ENCODE data around the gene CERS5.

The CERS5 gene

GRCh38 chr12:50079771-50080170, 87.4 kb downstream of the CERS5 start:
- DNase-seq (ENCODE audit: low read depth in 2 of 2, low spot score in 1 of 2): no peak
